Measurements from ENCODE around the gene RFLNA. TPM values are rescaled to one million over a fixed set of nuclear protein-coding genes. Genes with fewer than 3 reads are reported as not detected.

RFLNA gene
- polyA plus RNA-seq, 1 donor (not counting 4 experiments of a cell fraction or from before 2014, with no cell fraction given) = 1.1 TPM

DNA sequence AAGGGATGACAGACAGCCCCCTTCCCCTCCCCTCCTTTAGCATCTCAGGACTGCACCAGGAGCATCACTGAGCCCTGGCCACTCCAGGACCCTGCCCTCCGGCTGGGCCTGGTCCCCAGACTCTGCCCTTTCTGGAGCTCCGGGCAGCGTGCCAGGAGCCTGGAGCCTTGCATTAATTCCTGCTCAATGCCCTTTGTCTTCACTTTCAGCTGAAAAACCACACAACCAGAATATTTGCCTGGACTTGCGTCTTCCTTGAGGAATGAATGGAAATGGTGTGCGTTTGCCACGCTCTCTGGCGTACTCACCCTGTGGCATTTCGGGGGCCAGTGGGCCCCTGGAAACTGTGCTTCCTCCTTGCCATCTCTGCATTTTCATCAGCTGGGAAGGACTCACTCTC lies 8.5 kb upstream of the RFLNA start:
- H3K36me3 ChIP-seq (ENCODE audit: control insufficient read depth in 2 of 2, extremely low read depth in 1 of 2, insufficient read depth in 2 of 2, low read length in 2 of 2) = no peaks in the 10 kb centered on the region
- no peak overlapping the region for H2AFZ ChIP-seq (ENCODE audit: control insufficient read depth, low read length)
- TF ChIP-seq CTCF (optimal IDR thresholded peaks at IDR 0.05 in 1 of 3, IDR thresholded peaks at IDR 0.05 in 1 of 3, conservative IDR thresholded peaks at IDR 0.05 in 1 of 3; ENCODE audit: extremely low read depth in 1 of 3, insufficient read depth in 2 of 3, low read length in 3 of 3) = no peak
- TF ChIP-seq EZH2 (IDR thresholded peaks at IDR 0.05; ENCODE audit: low read length) = no peak
- H3K27me3 ChIP-seq (ENCODE audit: control insufficient read depth, extremely low read depth, insufficient read depth, low read length) = peaks cover 41% of the 10 kb centered on the region
- DNase-seq (ENCODE audit: low read depth, low spot score) (peak; percentile 76), FAIRE-seq (peak; percentile 94)
- H3K27ac ChIP-seq (ENCODE audit: control insufficient read depth, insufficient read depth, low read length) = no peak overlapping the region
- H3K9ac ChIP-seq (ENCODE audit: control insufficient read depth, extremely low read depth, insufficient read depth, low read length) = no peak overlapping the region
- H4K20me1 ChIP-seq (ENCODE audit: control insufficient read depth, extremely low read depth, insufficient read depth, low read length) = no peaks in the 10 kb centered on the region
- peaks cover 14% of the 10 kb centered on the region for H3K9me3 ChIP-seq (ENCODE audit: control insufficient read depth, low read depth, low read length)
- no peaks in the 10 kb centered on the region for H3K9me1 ChIP-seq (ENCODE audit: control insufficient read depth, extremely low read depth, insufficient read depth, low read length)
- H3K4me1 ChIP-seq (ENCODE audit: control insufficient read depth, extremely low read depth, insufficient read depth, low read length) = peaks cover 8% of the 10 kb centered on the region
- no peaks in the 10 kb centered on the region for H3K79me2 ChIP-seq (ENCODE audit: control insufficient read depth, insufficient read depth, low read length)
- peak overlapping the region; percentile 37 for H3K4me2 ChIP-seq (ENCODE audit: control insufficient read depth, extremely low read depth, insufficient read depth, low read depth, low read length)
- H3K4me3 ChIP-seq (ENCODE audit: control insufficient read depth in 2 of 3, extremely low read depth in 1 of 3, insufficient read depth in 2 of 3, low read depth in 1 of 3, low read length in 3 of 3) = no peak overlapping the region
- dilution Hi-C loops (cut with MboI; ENCODE audit: extremely low pct_ligation_motif_present, low sequenced_read_pairs) = no loop called here

GRCh38 chr12:124286971-124287370 lies 7.9 kb upstream of the RFLNA start:
- peak overlapping the region; percentile 37 for H3K4me2 ChIP-seq (ENCODE audit: control insufficient read depth, extremely low read depth, insufficient read depth, low read depth, low read length)
- H3K27me3 ChIP-seq (ENCODE audit: control insufficient read depth, extremely low read depth, insufficient read depth, low read length) = peaks cover 37% of the 10 kb centered on the region
- dilution Hi-C loops (cut with MboI; ENCODE audit: extremely low pct_ligation_motif_present, low sequenced_read_pairs) = no loop called here
- H3K4me1 ChIP-seq (ENCODE audit: control insufficient read depth, extremely low read depth, insufficient read depth, low read length) = peaks cover 8% of the 10 kb centered on the region
- H3K79me2 ChIP-seq (ENCODE audit: control insufficient read depth, insufficient read depth, low read length) = no peaks in the 10 kb centered on the region
- H3K4me3 ChIP-seq (ENCODE audit: control insufficient read depth in 2 of 3, extremely low read depth in 1 of 3, insufficient read depth in 2 of 3, low read depth in 1 of 3, low read length in 3 of 3) = no peak overlapping the region
- TF ChIP-seq CTCF (optimal IDR thresholded peaks at IDR 0.05 in 1 of 3, IDR thresholded peaks at IDR 0.05 in 1 of 3, conservative IDR thresholded peaks at IDR 0.05 in 1 of 3; ENCODE audit: extremely low read depth in 1 of 3, insufficient read depth in 2 of 3, low read length in 3 of 3) (no peak), EZH2 (IDR thresholded peaks at IDR 0.05; ENCODE audit: low read length) (no peak)
- H3K9me1 ChIP-seq (ENCODE audit: control insufficient read depth, extremely low read depth, insufficient read depth, low read length) = no peaks in the 10 kb centered on the region
- no peak overlapping the region for H2AFZ ChIP-seq (ENCODE audit: control insufficient read depth, low read length)
- no peak overlapping the region for H3K27ac ChIP-seq (ENCODE audit: control insufficient read depth, insufficient read depth, low read length)
- no peak for FAIRE-seq
- H3K36me3 ChIP-seq (ENCODE audit: control insufficient read depth in 2 of 2, extremely low read depth in 1 of 2, insufficient read depth in 2 of 2, low read length in 2 of 2) = no peaks in the 10 kb centered on the region
- no peaks in the 10 kb centered on the region for H4K20me1 ChIP-seq (ENCODE audit: control insufficient read depth, extremely low read depth, insufficient read depth, low read length)
- no peak overlapping the region for H3K9ac ChIP-seq (ENCODE audit: control insufficient read depth, extremely low read depth, insufficient read depth, low read length)
- DNase-seq (ENCODE audit: low read depth, low spot score) = no peak
- H3K9me3 ChIP-seq (ENCODE audit: control insufficient read depth, low read depth, low read length) = peaks cover 14% of the 10 kb centered on the region
